ENCODE data around the gene NUP160.
A peak's percentile ranks its signal among the peaks of the same experiment; 100 is the strongest.
"Not testable (repeated sequence)": the region's sequence is repeated elsewhere in the genome, so short reads cannot be mapped to it uniquely, and the experiment has no call there.

NUP160 gene

GRCh38 chr11:47788181-47788580, 60.0 kb downstream of the NUP160 start:
- no peak for DNase-seq (ENCODE audit: low read depth)

GRCh38 chr11:47786373-47786772, 61.8 kb downstream of the NUP160 start:
- DNase-seq (ENCODE audit: low read depth): no peak

GRCh38 chr11:47784785-47785381, 63.3 kb downstream of the NUP160 start:
- DNase-seq (ENCODE audit: low read depth): no peak

- DNase-seq (ENCODE audit: low read depth): no peak
Measured at GRCh38 chr11:47783087-47783610, 65.0 kb downstream of the NUP160 start.

GRCh38 chr11:47778878-47779483, 69.2 kb downstream of the NUP160 start:
- DNase-seq (ENCODE audit: low read depth): no peak

- no peak for DNase-seq (ENCODE audit: low read depth)
Measured at GRCh38 chr11:47775240-47775869, 72.8 kb downstream of the NUP160 start.

- no peak for DNase-seq (ENCODE audit: low read depth)
Measured at GRCh38 chr11:47773882-47774281, 74.3 kb downstream of the NUP160 start.

GRCh38 chr11:47769556-47769955, 78.6 kb downstream of the NUP160 start:
- not testable (repeated sequence) for DNase-seq (ENCODE audit: low read depth)

- DNase-seq (ENCODE audit: low read depth): peak; percentile 7
Measured at GRCh38 chr11:47768101-47768612, 80.0 kb downstream of the NUP160 start.

- peak; percentile 67 for DNase-seq (ENCODE audit: low read depth)
Measured at GRCh38 chr11:47766509-47767227, 81.5 kb downstream of the NUP160 start.

- no peak for DNase-seq (ENCODE audit: low read depth)
Measured at GRCh38 chr11:47765086-47765485, 83.1 kb downstream of the NUP160 start.

- DNase-seq (ENCODE audit: low read depth): not testable (repeated sequence)
Measured at GRCh38 chr11:47759291-47759690, 88.9 kb downstream of the NUP160 start.

- no peak for DNase-seq (ENCODE audit: low read depth)
Measured at GRCh38 chr11:47756208-47756607, 91.9 kb downstream of the NUP160 start.

- DNase-seq (ENCODE audit: low read depth): no peak
Measured at GRCh38 chr11:47750725-47751124, 97.4 kb downstream of the NUP160 start.

- DNase-seq (ENCODE audit: low read depth): not testable (repeated sequence)
Measured at GRCh38 chr11:47742494-47742893, 105.7 kb downstream of the NUP160 start.

GRCh38 chr11:47737817-47738216, 110.3 kb downstream of the NUP160 start:
- not testable (repeated sequence) for DNase-seq (ENCODE audit: low read depth)

- no peak for DNase-seq (ENCODE audit: low read depth)
Measured at GRCh38 chr11:47732271-47732670, 115.9 kb downstream of the NUP160 start.

- no peak for DNase-seq (ENCODE audit: low read depth)
Measured at GRCh38 chr11:47731475-47731874, 116.7 kb downstream of the NUP160 start.
